Epithelial cell of proximal tubule (primary cell): ENCODE measurements around the gene SPPL2A. TPM values are rescaled to one million over a fixed set of nuclear protein-coding genes. Genes with fewer than 3 reads are reported as not detected.

Experiments used
- DNase-seq: peaks from one replicate; pipeline ENCODE4 v3.0.0-alpha.2; 2011; ENCODE audit warnings: low read depth
- H3K4me3 ChIP-seq: 2 replicates; pipeline ENCODE4 v1.5.1; 2011; ENCODE audit warnings: low read depth, mild to moderate bottlenecking, low read length
- CTCF ChIP-seq: conservative IDR thresholded peaks from 2 replicates; pipeline ENCODE4 v1.5.1; 2012; ENCODE audit warnings: low read depth, mild to moderate bottlenecking, low read length
- total RNA-seq: library from RNA; depleted of rRNA; stranded (reverse); fragments of >200 nt; gene quantifications from 2 replicates; pipeline ENCODE4 v1.2.3, GENCODE V29; 2015

The SPPL2A gene
- total RNA-seq, 1 donor from 2014 or later: 95.9 TPM

- no peak for DNase-seq
- H3K4me3 ChIP-seq: no peak overlapping the region
- TF ChIP-seq CTCF: no peak
These were observed 43.2 kb upstream of the SPPL2A start for GRCh38 chr15:50808728-50809127.

GRCh38 chr15:50803479-50804180 lies 38.1 kb upstream of the SPPL2A start:
- H3K4me3 ChIP-seq: no peak overlapping the region
- TF ChIP-seq CTCF: no peak

GRCh38 chr15:50800715-50801114 lies 35.2 kb upstream of the SPPL2A start:
- no peak for TF ChIP-seq CTCF
- no peak for DNase-seq
- no peak overlapping the region for H3K4me3 ChIP-seq

More at GRCh38 chr15:50803479-50804180, 38.1 kb upstream of the SPPL2A start:
- DNase-seq: no peak

GRCh38 chr15:50798684-50799083 lies 33.2 kb upstream of the SPPL2A start:
- TF ChIP-seq CTCF: no peak

GRCh38 chr15:50797926-50798325 lies 32.4 kb upstream of the SPPL2A start:
- no peak for TF ChIP-seq CTCF
- DNase-seq: no peak
- no peak overlapping the region for H3K4me3 ChIP-seq

More at GRCh38 chr15:50798684-50799083, 33.2 kb upstream of the SPPL2A start:
- no peak for DNase-seq
- no peak overlapping the region for H3K4me3 ChIP-seq

- H3K4me3 ChIP-seq: no peak overlapping the region
- no peak for DNase-seq
- TF ChIP-seq CTCF: no peak
These were observed 26.0 kb upstream of the SPPL2A start for GRCh38 chr15:50791486-50791885.
